Motor neuron (in vitro differentiated cells): ENCODE measurements around the gene RASGEF1C. TPM values are rescaled to one million over a fixed set of nuclear protein-coding genes. Genes with fewer than 3 reads are reported as not detected.

Experiments
- ATAC-seq, 8 experiments: fragments of 200-7000 bp; cut with Tn5 transposase; replicated peaks in 6 of 8; 2 replicates each; pipeline ENCODE4 v1.8.0; 2021; ENCODE audit warnings: mild to moderate bottlenecking in 8 of 8, moderate library complexity in 8 of 8
- H3K27ac ChIP-seq, 2 donors: fragments of 250-450 bp; sonication (Bioruptor Pico); 2 replicates each; pipeline ENCODE4 v1.9.0; 2021; ENCODE audit warnings: antibody characterized with exemption in 2 of 2, mild to moderate bottlenecking in 2 of 2, moderate library complexity in 1 of 2
- H3K4me1 ChIP-seq, 2 donors: fragments of 250-450 bp; sonication (Bioruptor Pico); replicated peaks in 1 of 2; 2 replicates each; pipeline ENCODE4 v1.6.1; 2021; ENCODE audit warnings: antibody characterized with exemption in 2 of 2, mild to moderate bottlenecking in 2 of 2, moderate library complexity in 1 of 2
- H3K4me3 ChIP-seq, 5 donors: fragments of 250-450 bp; sonication (Bioruptor Pico); 2 replicates each; pipeline ENCODE4 v1.9.0; 2021; ENCODE audit warnings: antibody characterized with exemption in 5 of 5, mild to moderate bottlenecking in 5 of 5, moderate library complexity in 4 of 5
- WGBS, 10 experiments: fragments of 450-650 bp; shearing (Covaris generic); methylation state at CpG; one replicate each; pipeline ENCODE4 v1.0.0; 2022; 5-methylcytosine and 5-hydroxymethylcytosine counted together
- in situ Hi-C, 9 experiments: fragments of 400-800 bp; cut with MboI; loops; one replicate each; pipeline ENCODE4 v1.15.0; 2021; ENCODE audit warnings: low sequenced_read_pairs in 9 of 9, low pct_unique_long_range_greater_than_20kb in 2 of 9; ENCODE audit not compliant: unreplicated experiment in 9 of 9
- total RNA-seq, 8 experiments: library from RNA; unstranded; fragments of 300-600 nt; gene quantifications; 2 replicates each; pipeline versions ENCODE4 v1.2.3 to v1.2.4, GENCODE V29; 2022

RASGEF1C gene
- total RNA-seq, result 1 to 10 TPM in 5 of 8 experiments, not detected in 3; 1.2 to 3.3 (median 1.3) TPM

- in situ Hi-C loops, result no loop called here
- Histone ChIP-seq H3K4me1 (peaks cover 0 to 11% of the 10 kb centered on the region in 2 donors), H3K4me3 (peak within 1 kb of the TSS; percentile 49 to 95 (median 62)), H3K27ac (peak within 1 kb of the TSS in 1 of 2 donors; percentile 58)
- peak; percentile 89 to 98 (median 93) for ATAC-seq
- WGBS, 10 experiments, result no CpG with 5 or more reads among the region's 55 CpGs
Observed at GRCh38 chr5:180209137-180209581, at the start of gene RASGEF1C. Gene RASGEF1C, minus strand, starts transcription at chr5:180209211. Its CDS starts 71,159 bp downstream, at chr5:180138052.

DNA sequence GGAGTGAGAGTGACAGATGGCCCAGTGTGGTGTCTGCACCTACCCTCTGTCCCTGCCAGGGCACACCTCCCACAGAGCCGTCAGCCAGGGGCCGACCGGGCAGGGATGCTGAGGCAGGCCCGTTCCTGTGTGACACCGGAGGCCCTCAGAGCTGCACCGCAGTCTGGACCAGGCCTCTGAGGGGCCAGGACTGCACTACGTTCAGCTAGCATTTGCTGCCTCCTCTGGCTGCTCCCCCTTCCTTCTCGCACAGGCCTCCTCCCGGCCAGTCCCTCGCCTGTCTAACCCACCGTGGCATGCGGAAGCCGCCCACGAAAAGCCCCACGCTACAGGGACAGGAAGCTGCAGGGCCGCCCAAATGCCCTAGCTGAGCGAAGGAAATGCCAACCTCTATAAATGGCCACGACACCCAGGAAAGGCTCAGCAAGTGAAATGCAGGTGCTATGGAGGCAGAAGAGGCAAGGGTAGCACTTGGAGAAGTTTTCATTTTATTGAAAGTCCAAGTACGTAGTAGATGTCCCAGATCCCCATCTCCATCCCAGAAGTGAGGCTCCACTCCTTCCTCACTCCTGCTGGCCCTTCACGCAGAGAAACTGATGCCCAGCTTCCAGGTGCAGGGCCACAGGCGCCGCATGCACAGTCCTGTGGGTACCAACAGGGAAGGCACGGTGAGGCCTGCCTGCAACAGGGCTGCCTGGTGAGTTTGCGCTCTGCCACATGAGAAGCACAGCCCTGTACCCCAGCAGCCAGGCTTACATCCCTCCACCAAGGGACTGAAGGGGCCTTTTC, 44.2 kb upstream of the RASGEF1C start:
- Histone ChIP-seq H3K4me3 (no peak overlapping the region), H3K4me1 (no peaks in the 10 kb centered on the region), H3K27ac (no peak overlapping the region)
- 88 to 100% (median 99%) methylated on average over 1 to 11 of the region's 24 CpGs; no CpG with 5 or more reads in 2 of the 10 experiments for WGBS, 10 experiments
- in situ Hi-C loops, result no loop called here
- ATAC-seq, result no peak

- ATAC-seq, result no peak
- Histone ChIP-seq H3K4me3 (no peak overlapping the region), H3K4me1 (no peaks in the 10 kb centered on the region), H3K27ac (no peak overlapping the region)
- 100% methylated on average over 1 to 2 of the region's 7 CpGs; no CpG with 5 or more reads in 7 of the 10 experiments for WGBS, 10 experiments
- in situ Hi-C loops, result no loop called here
Observed at GRCh38 chr5:180251887-180252286, 42.9 kb upstream of the RASGEF1C start.

GRCh38 chr5:180251141-180251540, 42.1 kb upstream of the RASGEF1C start:
- WGBS, 10 experiments, result 24 to 100% (median 94%) methylated on average over 1 to 7 of the region's 9 CpGs; no CpG with 5 or more reads in 3 of the 10 experiments
- no peaks in the 10 kb centered on the region for H3K4me1 ChIP-seq
- H3K27ac ChIP-seq, result no peak overlapping the region
- in situ Hi-C loops, result no loop called here
- no peak overlapping the region for H3K4me3 ChIP-seq
- no peak for ATAC-seq

DNA sequence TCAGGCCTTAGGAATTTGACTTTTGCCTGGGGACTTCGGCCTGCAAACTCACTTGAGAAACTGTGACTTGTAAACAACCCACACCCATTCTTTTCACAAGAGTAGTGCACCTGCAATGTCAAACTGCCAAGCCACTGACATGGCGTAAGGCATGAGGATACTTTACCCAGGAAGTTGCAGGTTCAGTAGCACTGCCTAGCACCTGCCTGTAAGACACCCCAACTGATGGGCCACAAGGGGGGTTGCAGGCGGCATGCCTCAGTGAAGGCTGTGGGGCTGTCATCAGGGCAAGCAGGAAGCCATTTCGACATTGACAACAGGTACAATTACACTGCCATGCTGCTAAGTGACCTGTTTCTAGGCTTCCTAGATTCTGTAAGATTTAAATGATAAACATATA, 41.3 kb upstream of the RASGEF1C start:
- no peak for ATAC-seq
- WGBS, 10 experiments, result 92 to 100% (median 100%) methylated on average over 1 to 4 of the region's 4 CpGs; no CpG with 5 or more reads in 4 of the 10 experiments
- no peaks in the 10 kb centered on the region for H3K4me1 ChIP-seq
- H3K27ac ChIP-seq, result no peak overlapping the region
- H3K4me3 ChIP-seq, result no peak overlapping the region
- in situ Hi-C loops, result no loop called here

- no peak for ATAC-seq
- no peak overlapping the region for H3K4me3 ChIP-seq
- WGBS, 10 experiments, result 90 to 100% (median 100%) methylated on average over 1 to 5 of the region's 5 CpGs; no CpG with 5 or more reads in 2 of the 10 experiments
- no peak overlapping the region for H3K27ac ChIP-seq
- in situ Hi-C loops, result no loop called here
- no peaks in the 10 kb centered on the region for H3K4me1 ChIP-seq
Observed at GRCh38 chr5:180241600-180241999, 32.6 kb upstream of the RASGEF1C start.

- Histone ChIP-seq H3K4me3 (no peak overlapping the region), H3K27ac (no peak overlapping the region), H3K4me1 (no peaks in the 10 kb centered on the region)
- in situ Hi-C loops, result no loop called here
- WGBS, 10 experiments, result 88 to 100% (median 100%) methylated on average over 1 to 2 of the region's 2 CpGs; no CpG with 5 or more reads in 1 of the 10 experiments
- no peak for ATAC-seq
Observed at GRCh38 chr5:180238631-180239030, 29.6 kb upstream of the RASGEF1C start.

DNA sequence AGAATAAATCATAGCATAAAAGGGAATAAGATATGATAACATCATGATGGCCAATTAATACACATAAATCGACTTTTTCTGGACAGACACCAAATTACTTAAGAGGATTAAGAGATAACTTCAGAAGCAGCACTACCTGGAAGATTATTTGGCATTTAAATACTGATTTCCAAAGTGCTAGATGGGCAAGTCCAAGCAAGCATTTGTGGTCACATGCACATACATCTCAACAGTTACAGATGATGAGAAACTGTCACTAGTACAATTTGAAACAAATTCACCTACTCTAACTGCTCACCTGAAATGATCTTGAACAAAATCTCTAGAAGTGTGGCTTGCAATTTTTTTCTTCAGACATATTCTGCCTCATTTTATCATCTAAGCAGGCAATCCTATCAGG, 26.8 kb upstream of the RASGEF1C start:
- ATAC-seq, result no peak
- 100% methylated on average over 1 of the region's 1 CpG; no CpG with 5 or more reads in 5 of the 10 experiments for WGBS, 10 experiments
- in situ Hi-C loops, result no loop called here
- Histone ChIP-seq H3K4me1 (no peaks in the 10 kb centered on the region), H3K27ac (no peak overlapping the region), H3K4me3 (no peak overlapping the region)

GRCh38 chr5:180235077-180235476, 26.1 kb upstream of the RASGEF1C start:
- H3K27ac ChIP-seq, result no peak overlapping the region
- H3K4me1 ChIP-seq, result peaks cover 0 to 4% of the 10 kb centered on the region in 2 donors
- WGBS, 10 experiments, result 29 to 100% (median 55%) methylated on average over 2 to 5 of the region's 5 CpGs
- ATAC-seq, result no peak
- H3K4me3 ChIP-seq, result no peak overlapping the region
- in situ Hi-C loops, result no loop called here

- WGBS, 10 experiments, result 90 to 100% (median 96%) methylated on average over 1 to 11 of the region's 15 CpGs; no CpG with 5 or more reads in 2 of the 10 experiments
- no peak overlapping the region for H3K27ac ChIP-seq
- no peak overlapping the region for H3K4me3 ChIP-seq
- in situ Hi-C loops, result no loop called here
- H3K4me1 ChIP-seq, result peaks cover 0 to 8% of the 10 kb centered on the region in 2 donors
- ATAC-seq, result no peak
Observed at GRCh38 chr5:180234271-180234670, 25.3 kb upstream of the RASGEF1C start.

DNA sequence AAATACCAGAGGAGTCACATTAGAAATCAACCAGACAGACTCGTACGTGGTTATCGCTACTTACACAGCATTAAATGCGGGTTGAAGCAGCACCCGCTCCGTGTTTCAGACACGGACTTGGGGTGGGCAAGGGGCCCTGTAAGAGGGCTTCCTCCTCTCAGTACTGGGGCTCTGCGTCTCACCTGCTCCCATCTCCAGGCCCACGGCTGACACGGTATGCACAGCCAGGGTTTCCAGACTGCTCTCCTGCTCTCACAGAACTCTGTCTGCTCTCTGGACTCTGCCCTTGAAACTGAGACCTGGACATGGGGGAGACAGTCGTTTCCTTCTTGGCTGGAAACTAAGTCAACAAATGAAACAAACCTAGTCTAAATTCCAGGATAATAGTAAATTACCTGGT, 24.7 kb upstream of the RASGEF1C start:
- peaks cover 0 to 8% of the 10 kb centered on the region in 2 donors for H3K4me1 ChIP-seq
- WGBS, 10 experiments, result 60 to 100% (median 87%) methylated on average over 1 to 10 of the region's 11 CpGs; no CpG with 5 or more reads in 1 of the 10 experiments
- no peak overlapping the region for H3K4me3 ChIP-seq
- in situ Hi-C loops, result no loop called here
- ATAC-seq, result no peak
- no peak overlapping the region for H3K27ac ChIP-seq

DNA sequence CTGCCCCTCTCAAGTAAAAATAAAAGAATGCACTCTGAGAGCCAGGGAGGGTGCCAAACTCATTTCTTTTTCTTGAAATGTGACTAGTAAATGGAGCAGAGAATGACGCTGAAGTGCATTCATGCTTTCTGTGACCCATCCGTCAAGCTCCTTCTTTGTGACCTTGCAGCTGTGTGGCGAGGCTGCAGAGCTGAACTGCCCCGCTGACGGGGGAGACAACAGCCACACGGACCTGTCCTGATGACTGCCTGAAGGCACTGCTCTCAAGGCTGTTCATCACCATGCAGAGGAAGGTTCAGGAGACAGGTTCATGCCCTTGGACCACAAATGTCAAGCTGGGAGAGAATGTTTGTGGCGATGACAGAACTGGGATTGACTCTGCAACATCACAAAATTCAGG, 21.0 kb upstream of the RASGEF1C start:
- peak in 3 of 8 experiments; percentile 31 to 56 (median 53) for ATAC-seq
- H3K4me1 ChIP-seq, result peaks cover 0 to 8% of the 10 kb centered on the region in 2 donors
- 38 to 84% (median 65%) methylated on average over 1 to 6 of the region's 7 CpGs; no CpG with 5 or more reads in 6 of the 10 experiments for WGBS, 10 experiments
- in situ Hi-C loops, result no loop called here
- no peak overlapping the region for H3K27ac ChIP-seq
- no peak overlapping the region for H3K4me3 ChIP-seq

DNA sequence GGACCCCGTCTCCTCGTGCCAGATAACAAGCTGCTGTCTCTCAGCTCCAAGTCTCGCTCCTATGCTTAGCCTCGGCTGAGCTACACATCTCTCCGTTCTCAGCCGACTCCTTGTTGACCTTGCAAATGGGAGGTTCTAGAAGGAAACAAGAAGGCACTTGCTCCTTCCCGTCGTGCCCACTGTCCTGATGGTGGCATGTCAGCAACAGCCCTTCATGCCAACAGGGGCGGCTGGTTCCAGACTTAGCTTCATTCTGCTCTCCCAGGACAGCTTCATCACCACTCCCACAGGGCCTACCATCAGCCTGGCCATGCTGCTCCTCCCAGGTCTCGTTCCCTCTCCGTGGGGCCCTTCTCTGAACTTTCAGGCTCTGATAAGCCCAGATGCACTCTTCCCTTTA, 13.0 kb upstream of the RASGEF1C start:
- WGBS, 10 experiments, result 76 to 100% (median 97%) methylated on average over 1 to 7 of the region's 11 CpGs; no CpG with 5 or more reads in 4 of the 10 experiments
- in situ Hi-C loops, result no loop called here
- H3K27ac ChIP-seq, result no peak overlapping the region
- H3K4me3 ChIP-seq, result no peak overlapping the region
- no peaks in the 10 kb centered on the region for H3K4me1 ChIP-seq
- ATAC-seq, result no peak
